HepG2 (cell line): ENCODE results near the gene CBR4. TPM values are rescaled to one million over a fixed set of nuclear protein-coding genes. Genes with fewer than 3 reads are reported as not detected.

Experiments used
- ATAC-seq: fragments of 200-7000 bp; cut with Tn5 transposase; 3 replicates; pipeline ENCODE4 v1.9.1; 2020; ENCODE audit warnings: mild to moderate bottlenecking, moderate library complexity
- BruUV-seq: library from RNA; stranded (reverse); fragments of 400-500 nt; replicated peaks from 2 replicates; lab custom pipeline; 2021; lab: Mats Ljungman, UMichigan
- CTCF ChIA-PET: fragments of 300-600 bp; formaldehyde crosslinking; extraction: SDS; loops from one replicate; lab custom pipeline; 2021; ENCODE audit warnings: low total read pairs, inconsistent platforms, low intra/inter-chr PET ratio; lab: Yijun Ruan, JAX
- POLR2A ChIA-PET: fragments of 350-600 bp; sonication (Branson Sonifier 250); formaldehyde crosslinking; loops from one replicate; lab custom pipeline; 2020; ENCODE audit warnings: antibody characterized with exemption, inconsistent platforms; lab: Yijun Ruan, JAX
- DNase-seq: peaks from one replicate; pipeline ENCODE4 v3.0.0-alpha.2; 2015; ENCODE audit warnings: low spot score
- FAIRE-seq: peaks from 3 replicates; lab custom pipeline; 2011; peaks lifted over from hg19 to GRCh38; lab: Jason Lieb, UNC
- H2AFZ ChIP-seq: one replicate; pipeline ENCODE4 v1.6.1; 2011; ENCODE audit warnings: low read length, inconsistent platforms
- H3K27ac ChIP-seq: fragments of 300-600 bp; 3 replicates; pipeline ENCODE4 v1.8.0; 2011; ENCODE audit warnings: mixed run types, mild to moderate bottlenecking, mixed read lengths, low read length, inconsistent platforms; ENCODE audit not compliant: insufficient read depth; ENCODE audit errors: extremely low read length
- H3K27me3 ChIP-seq, 2 experiments: fragments of 200-600 bp in 1 of 2; 2 replicates in 1 of 2; 3 replicates in 1 of 2; pipeline versions ENCODE4 v1.6.0 to v1.8.0; 2011; ENCODE audit warnings: low read length in 2 of 2, mild to moderate bottlenecking in 2 of 2, moderate library complexity in 2 of 2, inconsistent platforms in 1 of 2; ENCODE audit not compliant: insufficient read depth in 2 of 2, control insufficient read depth in 1 of 2
- H3K36me3 ChIP-seq, 2 experiments: fragments of 200-600 bp in 1 of 2; replicated peaks in 1 of 2; 2 replicates in 1 of 2; 3 replicates in 1 of 2; pipeline versions ENCODE4 v1.5.1 to v1.8.0; 2011; ENCODE audit warnings: low read length in 2 of 2, inconsistent platforms in 1 of 2; ENCODE audit not compliant: insufficient read depth in 2 of 2, control insufficient read depth in 1 of 2
- H3K4me1 ChIP-seq: 2 replicates; pipeline ENCODE4 v1.5.1; 2012; ENCODE audit warnings: low read length, inconsistent platforms; ENCODE audit not compliant: insufficient read depth
- H3K4me2 ChIP-seq: 2 replicates; pipeline ENCODE4 v1.6.0; 2011; ENCODE audit warnings: low read depth, low read length, inconsistent platforms
- H3K4me3 ChIP-seq, 3 experiments: fragments of 200-600 bp in 1 of 3; sonication (generic), shearing (Covaris generic) in 1 of 3; replicated peaks in 1 of 3; 2 replicates each; pipeline ENCODE4 v1.5.1; 2011 to 2016; ENCODE audit warnings: low read length in 3 of 3, inconsistent platforms in 2 of 3, low read depth in 2 of 3, mild to moderate bottlenecking in 2 of 3, control low read depth in 1 of 3, mixed read lengths in 1 of 3; ENCODE audit not compliant: insufficient read depth in 1 of 3
- H3K79me2 ChIP-seq: one replicate; pipeline ENCODE4 v1.6.1; 2011; ENCODE audit warnings: low read length, inconsistent platforms; ENCODE audit not compliant: insufficient read depth
- H3K9ac ChIP-seq: 2 replicates; pipeline ENCODE4 v1.6.0; 2011; ENCODE audit warnings: mild to moderate bottlenecking, low read depth, low read length, inconsistent platforms; ENCODE audit not compliant: insufficient read depth
- H3K9me3 ChIP-seq: 2 replicates; pipeline ENCODE4 v1.5.1; 2012; ENCODE audit warnings: mild to moderate bottlenecking, low read length
- H4K20me1 ChIP-seq: 2 replicates; pipeline ENCODE4 v1.6.0; 2011; ENCODE audit warnings: inconsistent platforms, mild to moderate bottlenecking, low read length, moderate library complexity; ENCODE audit not compliant: insufficient read depth
- BCL6 ChIP-seq: IDR thresholded peaks from 2 replicates; pipeline ENCODE4 v1.6.1; 2016; ENCODE audit warnings: missing genetic modification reagents, missing compliant biosample characterization
- EP300 ChIP-seq, 3 experiments: sonication (generic) in 1 of 3; formaldehyde crosslinking in 1 of 3; IDR thresholded peaks; 2 replicates each; pipeline versions ENCODE4 v1.5.1 to v1.6.1; 2011 to 2020; ENCODE audit warnings: low read depth in 2 of 3, low read length in 2 of 3, borderline replicate concordance in 1 of 3, improper control_type of control experiment in 1 of 3, mild to moderate bottlenecking in 1 of 3, missing genetic modification reagents in 1 of 3, moderate library complexity in 1 of 3
- ETV5 ChIP-seq: IDR thresholded peaks from 2 replicates; pipeline ENCODE4 v1.6.1; 2018; ENCODE audit warnings: missing biosample characterization, missing genetic modification reagents, inconsistent platforms, borderline replicate concordance
- FOXA3 ChIP-seq: IDR thresholded peaks from 2 replicates; pipeline ENCODE4 v1.6.1; 2016; ENCODE audit warnings: missing genetic modification reagents, missing compliant biosample characterization
- MBNL3 ChIP-seq: fragments of 250-450 bp; sonication (Bioruptor Pico); conservative IDR thresholded peaks from 2 replicates; pipeline ENCODE4 v1.8.0; 2022; ENCODE audit warnings: mild to moderate bottlenecking, inconsistent platforms
- NR2F6 ChIP-seq, 2 experiments: IDR thresholded peaks; 2 replicates each; pipeline ENCODE4 v1.6.1; 2016; ENCODE audit warnings: antibody characterized with exemption in 1 of 2, mild to moderate bottlenecking in 1 of 2
- PPARG ChIP-seq: conservative IDR thresholded peaks from 2 replicates; pipeline ENCODE4 v1.6.1; 2016; ENCODE audit warnings: missing biosample characterization, missing genetic modification reagents
- RARA ChIP-seq: IDR thresholded peaks from 2 replicates; pipeline ENCODE4 v1.6.1; 2016; ENCODE audit warnings: missing genetic modification reagents, missing compliant biosample characterization
- RXRB ChIP-seq: IDR thresholded peaks from 2 replicates; pipeline ENCODE4 v1.6.1; 2016; ENCODE audit warnings: borderline replicate concordance, missing genetic modification reagents, missing compliant biosample characterization
- SALL1 ChIP-seq: sonication (generic); formaldehyde crosslinking; IDR thresholded peaks from 2 replicates; pipeline ENCODE4 v1.8.0; 2022; ENCODE audit warnings: mild to moderate bottlenecking, missing genetic modification reagents
- SP2 ChIP-seq: sonication (generic); formaldehyde crosslinking; IDR thresholded peaks from 2 replicates; pipeline ENCODE4 v1.5.1; 2020; ENCODE audit warnings: mild to moderate bottlenecking, missing genetic modification reagents
- THYN1 ChIP-seq: sonication (generic); formaldehyde crosslinking; IDR thresholded peaks from 2 replicates; pipeline ENCODE4 v1.8.1; 2023; ENCODE audit warnings: low read depth, mild to moderate bottlenecking, moderate library complexity, missing genetic modification reagents, borderline replicate concordance
- ZNF121 ChIP-seq: sonication (generic); formaldehyde crosslinking; IDR thresholded peaks from 2 replicates; pipeline ENCODE4 v1.5.0; 2020; ENCODE audit warnings: mild to moderate bottlenecking, missing genetic modification reagents
- WGBS: methylation state at CpG from one replicate; pipeline ENCODE4 v1.1.6; 2017; ENCODE audit warnings: low lambda C conversion rate; 5-methylcytosine and 5-hydroxymethylcytosine counted together
- in situ Hi-C: cut with HindIII; loops from 2 replicates; pipeline ENCODE4 v1.10.0; 2017; ENCODE audit warnings: low pct_unique_long_range_greater_than_20kb; ENCODE audit not compliant: extremely low pct_ligation_motif_present
- intact Hi-C: fragments of 100-400 bp; cut with micrococcal nuclease; formaldehyde crosslinking; loops from one replicate; pipeline ENCODE4 v1.10.0; 2022; ENCODE audit not compliant: unreplicated experiment
- polyA plus RNA-seq, 8 experiments: library from polyadenylated mRNA; depleted of rRNA in 3 of 8; stranded (reverse) in 7 of 8; unstranded in 1 of 8; fragments of >200 nt; fragmentation: Illumina TruSeq in 4 of 8; extraction: Trizol in 4 of 8; gene quantifications; 2 replicates each; pipeline versions ENCODE4 v1.2.1 to v1.2.3, GENCODE V29; 2011 to 2016; ENCODE audit warnings: low read depth in 4 of 8, missing spikeins in 1 of 8, mixed read lengths in 1 of 8; ENCODE audit not compliant: insufficient read depth in 1 of 8
- total RNA-seq, 5 experiments: library from RNA; depleted of rRNA; stranded (reverse); fragments of >200 nt; fragmentation: Illumina TruSeq; extraction: Trizol; gene quantifications; 2 replicates each; pipeline ENCODE4 v1.2.3, GENCODE V29; 2016; ENCODE audit warnings: low read depth in 1 of 5
- TF ChIP-seq, protein P1 (sequence below): sonication (generic); formaldehyde crosslinking; conservative IDR thresholded peaks from 2 replicates; pipeline ENCODE4 v1.4.0; 2020; ENCODE audit warnings: mild to moderate bottlenecking, missing genetic modification reagents, moderate library complexity
- TF ChIP-seq, protein P2 (sequence below): sonication (generic); formaldehyde crosslinking; IDR thresholded peaks from 2 replicates; pipeline ENCODE4 v1.5.1; 2020; ENCODE audit warnings: missing genetic modification reagents, mild to moderate bottlenecking, borderline replicate concordance
- TF ChIP-seq, protein P3 (sequence below): sonication (generic); formaldehyde crosslinking; IDR thresholded peaks from 2 replicates; pipeline ENCODE4 v1.4.0; 2020; ENCODE audit warnings: missing genetic modification reagents

CBR4 gene
- total and polyA plus RNA-seq, 2 of the 13 experiments (the other 11 are each of a cell fraction or from before 2014, with no cell fraction given), result 7.3 to 20.7 TPM

DNA sequence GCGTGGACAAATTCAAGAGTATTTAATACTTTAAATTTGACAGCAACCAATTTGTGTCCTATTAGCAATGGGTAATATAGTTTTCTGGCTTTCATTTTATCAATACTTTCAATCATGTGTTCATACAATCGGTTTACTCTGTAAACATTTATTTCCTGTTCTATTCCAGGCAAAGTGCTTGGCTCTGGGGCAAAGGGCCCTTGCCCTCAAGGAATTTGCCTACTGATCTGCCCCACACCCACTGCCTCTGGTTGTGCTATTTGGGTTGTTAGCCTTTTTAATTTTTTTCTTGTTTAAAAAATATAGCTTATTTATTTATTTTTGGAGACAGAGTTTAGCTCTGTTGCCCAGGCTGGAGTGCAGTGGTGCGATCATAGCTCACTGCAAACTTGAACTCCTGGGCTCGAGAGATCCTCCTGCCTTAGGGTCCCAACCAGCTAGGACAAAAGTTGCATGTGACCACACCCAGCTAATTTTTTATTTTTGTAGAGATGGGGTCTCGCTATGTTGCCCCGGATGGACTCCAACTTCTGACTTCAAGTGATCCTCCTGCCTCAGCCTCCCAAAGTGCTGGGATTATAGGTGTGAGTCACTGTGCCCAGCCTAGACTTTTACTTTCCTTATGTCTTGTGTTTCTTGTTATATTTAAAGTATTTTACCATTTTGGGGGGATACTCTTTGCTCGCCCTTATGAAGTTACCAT lies 30.7 kb upstream of the CBR4 start:
- in situ Hi-C loops, result no loop called here
- no peak for FAIRE-seq
- TF ChIP-seq FOXA3 (peak; percentile 10; the same call in 1 of the 2 replicates), PPARG (CRISPR knock-in tag) (peak; percentile 96), SP2 (CRISPR knock-in tag) (no peak), THYN1 (CRISPR knock-in tag) (no peak), RARA (CRISPR knock-in tag) (no peak), EP300 (IDR thresholded peaks at IDR 0.05; ENCODE audit: low read depth in 2 of 2, low read length in 2 of 2) (peak in 1 of 2 experiments; percentile 17; a peak in 1 of 4 replicates), EP300 (CRISPR knock-in tag; IDR thresholded peaks at IDR 0.05; ENCODE audit: borderline replicate concordance) (no peak), ETV5 (CRISPR knock-in tag) (peak; percentile 63; the same call in 1 of the 2 replicates), NR2F6 (IDR thresholded peaks at IDR 0.05) (no peak), NR2F6 (CRISPR knock-in tag; IDR thresholded peaks at IDR 0.05) (0 out of 2 replicates have a peak, but pooled peaks have one; percentile 16), RXRB (peak; percentile 78; the same call in 1 of the 2 replicates), SALL1 (CRISPR knock-in tag) (peak; percentile 40; the same call in 1 of the 2 replicates), BCL6 (CRISPR knock-in tag) (peak; percentile 80), ZNF121 (CRISPR knock-in tag) (peak; percentile 73), MBNL3 (no peak)
- TF ChIP-seq, protein P1, sequence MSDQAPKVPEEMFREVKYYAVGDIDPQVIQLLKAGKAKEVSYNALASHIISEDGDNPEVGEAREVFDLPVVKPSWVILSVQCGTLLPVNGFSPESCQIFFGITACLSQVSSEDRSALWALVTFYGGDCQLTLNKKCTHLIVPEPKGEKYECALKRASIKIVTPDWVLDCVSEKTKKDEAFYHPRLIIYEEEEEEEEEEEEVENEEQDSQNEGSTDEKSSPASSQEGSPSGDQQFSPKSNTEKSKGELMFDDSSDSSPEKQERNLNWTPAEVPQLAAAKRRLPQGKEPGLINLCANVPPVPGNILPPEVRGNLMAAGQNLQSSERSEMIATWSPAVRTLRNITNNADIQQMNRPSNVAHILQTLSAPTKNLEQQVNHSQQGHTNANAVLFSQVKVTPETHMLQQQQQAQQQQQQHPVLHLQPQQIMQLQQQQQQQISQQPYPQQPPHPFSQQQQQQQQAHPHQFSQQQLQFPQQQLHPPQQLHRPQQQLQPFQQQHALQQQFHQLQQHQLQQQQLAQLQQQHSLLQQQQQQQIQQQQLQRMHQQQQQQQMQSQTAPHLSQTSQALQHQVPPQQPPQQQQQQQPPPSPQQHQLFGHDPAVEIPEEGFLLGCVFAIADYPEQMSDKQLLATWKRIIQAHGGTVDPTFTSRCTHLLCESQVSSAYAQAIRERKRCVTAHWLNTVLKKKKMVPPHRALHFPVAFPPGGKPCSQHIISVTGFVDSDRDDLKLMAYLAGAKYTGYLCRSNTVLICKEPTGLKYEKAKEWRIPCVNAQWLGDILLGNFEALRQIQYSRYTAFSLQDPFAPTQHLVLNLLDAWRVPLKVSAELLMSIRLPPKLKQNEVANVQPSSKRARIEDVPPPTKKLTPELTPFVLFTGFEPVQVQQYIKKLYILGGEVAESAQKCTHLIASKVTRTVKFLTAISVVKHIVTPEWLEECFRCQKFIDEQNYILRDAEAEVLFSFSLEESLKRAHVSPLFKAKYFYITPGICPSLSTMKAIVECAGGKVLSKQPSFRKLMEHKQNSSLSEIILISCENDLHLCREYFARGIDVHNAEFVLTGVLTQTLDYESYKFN, result peak; percentile 55
- TF ChIP-seq, protein P2, sequence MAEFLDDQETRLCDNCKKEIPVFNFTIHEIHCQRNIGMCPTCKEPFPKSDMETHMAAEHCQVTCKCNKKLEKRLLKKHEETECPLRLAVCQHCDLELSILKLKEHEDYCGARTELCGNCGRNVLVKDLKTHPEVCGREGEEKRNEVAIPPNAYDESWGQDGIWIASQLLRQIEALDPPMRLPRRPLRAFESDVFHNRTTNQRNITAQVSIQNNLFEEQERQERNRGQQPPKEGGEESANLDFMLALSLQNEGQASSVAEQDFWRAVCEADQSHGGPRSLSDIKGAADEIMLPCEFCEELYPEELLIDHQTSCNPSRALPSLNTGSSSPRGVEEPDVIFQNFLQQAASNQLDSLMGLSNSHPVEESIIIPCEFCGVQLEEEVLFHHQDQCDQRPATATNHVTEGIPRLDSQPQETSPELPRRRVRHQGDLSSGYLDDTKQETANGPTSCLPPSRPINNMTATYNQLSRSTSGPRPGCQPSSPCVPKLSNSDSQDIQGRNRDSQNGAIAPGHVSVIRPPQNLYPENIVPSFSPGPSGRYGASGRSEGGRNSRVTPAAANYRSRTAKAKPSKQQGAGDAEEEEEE (CRISPR knock-in tag), result no peak
- TF ChIP-seq, protein P3, sequence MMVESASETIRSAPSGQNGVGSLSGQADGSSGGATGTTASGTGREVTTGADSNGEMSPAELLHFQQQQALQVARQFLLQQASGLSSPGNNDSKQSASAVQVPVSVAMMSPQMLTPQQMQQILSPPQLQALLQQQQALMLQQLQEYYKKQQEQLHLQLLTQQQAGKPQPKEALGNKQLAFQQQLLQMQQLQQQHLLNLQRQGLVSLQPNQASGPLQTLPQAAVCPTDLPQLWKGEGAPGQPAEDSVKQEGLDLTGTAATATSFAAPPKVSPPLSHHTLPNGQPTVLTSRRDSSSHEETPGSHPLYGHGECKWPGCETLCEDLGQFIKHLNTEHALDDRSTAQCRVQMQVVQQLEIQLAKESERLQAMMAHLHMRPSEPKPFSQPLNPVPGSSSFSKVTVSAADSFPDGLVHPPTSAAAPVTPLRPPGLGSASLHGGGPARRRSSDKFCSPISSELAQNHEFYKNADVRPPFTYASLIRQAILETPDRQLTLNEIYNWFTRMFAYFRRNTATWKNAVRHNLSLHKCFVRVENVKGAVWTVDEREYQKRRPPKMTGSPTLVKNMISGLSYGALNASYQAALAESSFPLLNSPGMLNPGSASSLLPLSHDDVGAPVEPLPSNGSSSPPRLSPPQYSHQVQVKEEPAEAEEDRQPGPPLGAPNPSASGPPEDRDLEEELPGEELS (CRISPR knock-in tag), result 0 out of 2 replicates have a peak, but pooled peaks have one; percentile 17

More for the DNA sequence above, 30.7 kb upstream of the CBR4 start:
- CTCF ChIA-PET, result no interaction called here
- Histone ChIP-seq H3K36me3 (no peaks in the 10 kb centered on the region; a peak in 1 of 5 replicates), H4K20me1 (no peaks in the 10 kb centered on the region), H3K79me2 (no peaks in the 10 kb centered on the region), H3K9ac (no peak overlapping the region), H3K4me1 (peaks cover 39% of the 10 kb centered on the region), H3K4me2 (peak overlapping the region; percentile 39; the same call in 1 of the 2 replicates), H3K4me3 (no peak overlapping the region), H3K27me3 (no peaks in the 10 kb centered on the region), H3K9me3 (no peaks in the 10 kb centered on the region), H3K27ac (no peak overlapping the region), H2AFZ (no peak overlapping the region)
- 74% methylated on average over 7 of the region's 7 CpGs for WGBS
- ATAC-seq (peak; percentile 34; the same call in 1 of the 3 replicates), DNase-seq (no peak)
- intact Hi-C loops, result no loop called here
- BruUV-seq, result no TSS peak
- POLR2A ChIA-PET, result no interaction called here
